HEK293T (cell line): ENCODE results near the gene STAT1.

Source experiments
- FOXA1 ChIP-seq: fragments of 450-650 bp; IDR thresholded peaks from 2 replicates; pipeline ENCODE4 v1.6.1; 2016; ENCODE audit warnings: mild to moderate bottlenecking
- FOXK2 ChIP-seq: fragments of 450-650 bp; IDR thresholded peaks from 2 replicates; pipeline ENCODE4 v1.6.1; 2016; ENCODE audit warnings: mild to moderate bottlenecking
- HDGF ChIP-seq: fragments of 450-650 bp; IDR thresholded peaks from 2 replicates; pipeline ENCODE4 v1.6.1; 2017; ENCODE audit warnings: antibody characterized with exemption, borderline replicate concordance
- LEF1 ChIP-seq: fragments of 450-650 bp; IDR thresholded peaks from 2 replicates; pipeline ENCODE4 v1.6.1; 2017; ENCODE audit warnings: mild to moderate bottlenecking, borderline replicate concordance
- SP1 ChIP-seq: fragments of 450-650 bp; IDR thresholded peaks from 2 replicates; pipeline ENCODE4 v1.6.1; 2017
- TARDBP ChIP-seq: fragments of 450-650 bp; IDR thresholded peaks from 2 replicates; pipeline ENCODE4 v1.6.1; 2016
- ZNF384 ChIP-seq: fragments of 450-650 bp; IDR thresholded peaks from 2 replicates; pipeline ENCODE4 v1.6.1; 2016

- no peak for TF ChIP-seq FOXA1
- TF ChIP-seq ZNF384 = no peak
- no peak for TF ChIP-seq FOXK2
- no peak for TF ChIP-seq SP1
- TF ChIP-seq TARDBP = no peak
- TF ChIP-seq HDGF = no peak
- no peak for TF ChIP-seq LEF1
These were observed 26.9 kb downstream of the STAT1 start for GRCh38 chr2:190987116-190987515.
